Activated naive CD8-positive, alpha-beta T cell treated with anti-CD3 and anti-CD28 coated beads, Interleukin-2, amount 10 ng/mL, durations not matched to agents 7 days and 5 days (primary cell): ENCODE measurements around the gene PLXNB1. TPM values are rescaled to one million over a fixed set of nuclear protein-coding genes. Genes with fewer than 3 reads are reported as not detected.
"Not testable (repeated sequence)": the region's sequence is repeated elsewhere in the genome, so short reads cannot be mapped to it uniquely, and the experiment has no call there.

ENCODE experiments used
- ATAC-seq: fragments of 150-1000 bp; cut with Tn5 transposase; one replicate; pipeline ENCODE4 v1.10.0; 2021; ENCODE audit warnings: low read depth, moderate library complexity
- POLR2A ChIA-PET: fragments of 350-600 bp; sonication (Branson Sonifier 250); formaldehyde crosslinking; loops from one replicate; lab custom pipeline; 2021; ENCODE audit warnings: antibody characterized with exemption; lab: Charles Lee
- DNase-seq: peaks from one replicate; pipeline ENCODE4 v3.0.0; 2021
- H3K27ac Mint-ChIP-seq: one replicate; pipeline ENCODE4 v1.8.0; 2022; ENCODE audit warnings: mild to moderate bottlenecking, mixed read lengths
- H3K27me3 Mint-ChIP-seq: one replicate; pipeline ENCODE4 v1.8.0; 2022; ENCODE audit warnings: mild to moderate bottlenecking, moderate library complexity, mixed read lengths
- H3K36me3 Mint-ChIP-seq: one replicate; pipeline ENCODE4 v1.8.0; 2021; ENCODE audit warnings: mild to moderate bottlenecking, mixed read lengths
- H3K4me1 Mint-ChIP-seq: one replicate; pipeline ENCODE4 v1.8.0; 2021; ENCODE audit warnings: mixed read lengths
- H3K4me3 Mint-ChIP-seq: one replicate; pipeline ENCODE4 v1.8.0; 2022; ENCODE audit warnings: mild to moderate bottlenecking, moderate library complexity, mixed read lengths
- H3K9me3 Mint-ChIP-seq: one replicate; pipeline ENCODE4 v1.8.0; 2021; ENCODE audit warnings: mixed read lengths
- total RNA-seq, 2 experiments: library from RNA; stranded (reverse); gene quantifications; one replicate each; pipeline ENCODE4 v1.2.3, GENCODE V29; 2021

Gene PLXNB1
- total RNA-seq: 1 to 10 TPM; 4.5 to 6.2 TPM

DNA sequence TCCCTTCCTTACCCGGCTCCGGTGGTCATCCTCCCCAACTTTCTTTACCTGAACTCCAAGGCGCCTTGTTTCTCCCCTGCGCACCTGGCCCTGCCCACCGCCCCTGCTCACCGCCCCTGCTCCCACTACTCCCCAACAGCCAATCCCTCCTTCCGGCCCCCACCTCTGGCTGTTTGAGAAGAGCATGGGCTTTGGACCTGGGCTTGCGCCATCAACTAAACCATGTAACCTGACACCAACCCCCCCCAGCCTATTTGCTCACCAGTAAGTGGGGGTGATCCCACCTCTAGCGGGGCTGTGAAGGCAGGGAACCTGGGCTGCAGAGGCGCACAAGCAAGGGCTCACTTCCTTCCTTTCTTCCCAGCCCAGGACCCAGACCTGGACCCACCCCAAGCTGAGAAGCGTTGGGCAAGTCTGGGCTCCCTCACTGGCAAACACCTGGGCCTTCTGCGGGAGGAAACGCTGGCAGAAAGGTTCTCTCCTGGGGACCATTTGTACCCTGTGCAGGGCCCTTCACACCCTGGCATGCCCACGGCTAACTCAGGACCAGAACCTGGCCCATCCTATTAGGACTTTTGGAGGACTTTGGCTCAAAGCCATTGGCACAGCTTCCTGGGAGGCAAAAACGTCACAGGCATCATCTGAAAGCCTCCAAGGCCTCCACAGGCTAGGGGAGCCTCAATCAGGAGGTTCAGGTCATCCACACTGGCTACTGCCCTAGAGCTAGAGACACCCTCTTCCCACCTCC, at the start of gene PLXNB1:
Gene PLXNB1, minus strand, starts transcription at position 127 of the 748 bp plus-strand sequence. CDS start 5,475 bp downstream, outside the sequence.
- no peak for DNase-seq
- POLR2A ChIA-PET: interaction anchor here (0.9 kb wide), 1 partner anchor 10 kb away, joined by 3 read pairs; the partner anchor contains the start of genes CCDC51 and TMA7
- peaks cover 3% of the 10 kb centered on the region for H3K36me3 Mint-ChIP-seq
- H3K4me3 Mint-ChIP-seq: peak within 1 kb of the TSS; percentile 86
- peaks cover 12% of the 10 kb centered on the region for H3K4me1 Mint-ChIP-seq
- H3K9me3 Mint-ChIP-seq: no peaks in the 10 kb centered on the region
- H3K27me3 Mint-ChIP-seq: peaks cover 19% of the 10 kb centered on the region
- no peak for ATAC-seq
- H3K27ac Mint-ChIP-seq: peak within 1 kb of the TSS; percentile 63

- H3K27me3 Mint-ChIP-seq: no peaks in the 10 kb centered on the region
- peaks cover 25% of the 10 kb centered on the region for H3K36me3 Mint-ChIP-seq
- peaks cover 26% of the 10 kb centered on the region for H3K4me1 Mint-ChIP-seq
- POLR2A ChIA-PET: interaction anchor here (0.6 to 3.1 kb wide), 7 partner anchors 9 to 33 kb away, joined by 3 to 16 read pairs (median 10); partner anchors contain the start of genes ATRIP and SHISA5
- no peaks in the 10 kb centered on the region for H3K9me3 Mint-ChIP-seq
- DNase-seq (peak; percentile 75), ATAC-seq (peak; percentile 91)
- H3K27ac Mint-ChIP-seq: peak overlapping the region; percentile 98
- peak overlapping the region; percentile 85 for H3K4me3 Mint-ChIP-seq
Measured at GRCh38 chr3:48478626-48479555, 49.0 kb upstream of the PLXNB1 start.

GRCh38 chr3:48477959-48478520, 48.2 kb upstream of the PLXNB1 start:
- peaks cover 25% of the 10 kb centered on the region for H3K36me3 Mint-ChIP-seq
- POLR2A ChIA-PET: interaction anchor here (2.1 to 3.1 kb wide), 2 partner anchors 12 to 26 kb away, joined by 11 to 16 read pairs; partner anchors contain the start of gene SHISA5
- DNase-seq (no peak), ATAC-seq (no peak)
- H3K27me3 Mint-ChIP-seq: no peaks in the 10 kb centered on the region
- peaks cover 33% of the 10 kb centered on the region for H3K4me1 Mint-ChIP-seq
- H3K4me3 Mint-ChIP-seq: peak overlapping the region; percentile 85
- H3K27ac Mint-ChIP-seq: peak overlapping the region; percentile 98
- no peaks in the 10 kb centered on the region for H3K9me3 Mint-ChIP-seq

DNA sequence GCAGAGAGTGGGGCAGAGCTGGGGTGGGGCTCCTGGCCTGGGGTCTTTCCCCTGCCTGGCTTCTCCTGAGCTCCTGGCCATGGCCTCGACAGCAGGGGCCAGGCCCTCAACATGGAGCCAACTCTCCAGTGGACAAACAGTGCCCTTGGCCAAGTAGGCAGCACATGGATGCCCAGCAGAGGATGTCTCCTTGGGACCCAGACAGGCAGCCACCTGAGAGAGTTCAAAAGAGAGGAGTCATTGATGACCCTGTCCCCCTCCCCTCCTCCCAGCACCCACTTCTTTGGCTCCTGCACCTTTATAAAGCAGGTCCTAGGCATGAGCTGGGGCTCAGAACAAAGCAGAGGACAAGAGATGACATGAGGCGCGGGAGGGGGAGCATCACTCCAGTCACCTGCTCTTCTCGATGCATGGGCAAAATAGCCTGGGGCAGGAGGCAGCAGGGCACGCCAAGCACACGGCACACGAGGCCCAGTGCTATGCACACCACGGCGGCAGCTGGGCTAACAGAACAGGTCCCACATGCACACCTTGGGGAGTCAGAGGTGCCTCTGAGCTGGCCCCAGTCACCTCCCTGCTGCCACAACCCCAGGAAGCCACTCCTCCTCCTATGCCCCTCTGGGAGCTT, 46.7 kb upstream of the PLXNB1 start:
- peaks cover 25% of the 10 kb centered on the region for H3K36me3 Mint-ChIP-seq
- H3K9me3 Mint-ChIP-seq: no peaks in the 10 kb centered on the region
- no peaks in the 10 kb centered on the region for H3K27me3 Mint-ChIP-seq
- H3K27ac Mint-ChIP-seq: peak overlapping the region; percentile 54
- H3K4me3 Mint-ChIP-seq: no peak overlapping the region
- ATAC-seq (no peak), DNase-seq (peak; percentile 29)
- H3K4me1 Mint-ChIP-seq: peaks cover 37% of the 10 kb centered on the region
- POLR2A ChIA-PET: interaction anchor here (0.5 to 3.1 kb wide), 4 partner anchors 10 to 963 kb away, joined by 3 to 16 read pairs (median 4); partner anchors contain the start of gene SHISA5

DNA sequence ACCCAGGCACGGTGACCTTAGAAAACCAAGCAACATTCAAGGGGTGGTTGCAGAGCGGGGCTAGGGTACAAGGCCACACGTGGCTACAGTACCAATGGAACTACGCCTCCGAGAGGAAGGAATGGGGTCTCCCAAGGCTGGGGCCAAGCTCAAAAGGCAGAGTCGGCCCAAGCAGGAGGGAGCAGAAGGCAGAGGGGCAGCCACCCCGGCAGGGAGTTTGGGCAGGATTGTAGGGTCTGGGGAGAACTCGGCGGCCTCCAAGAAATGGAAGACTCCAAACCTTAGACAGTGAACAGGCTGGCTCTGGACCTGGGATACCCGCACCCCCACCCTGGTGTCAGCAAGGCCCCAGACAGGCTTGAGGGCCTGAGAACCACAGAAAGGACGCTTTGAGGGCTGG, 45.3 kb upstream of the PLXNB1 start:
- Mint-ChIP-seq H3K9me3 (no peaks in the 10 kb centered on the region), H3K4me3 (no peak overlapping the region), H3K27me3 (no peaks in the 10 kb centered on the region), H3K4me1 (peaks cover 41% of the 10 kb centered on the region), H3K27ac (peak overlapping the region; percentile 77), H3K36me3 (peaks cover 24% of the 10 kb centered on the region)
- ATAC-seq (no peak), DNase-seq (peak; percentile 23)
- POLR2A ChIA-PET: interaction anchor here (0.7 to 6.5 kb wide), 2 partner anchors 28 to 29 kb away, joined by 3 to 57 read pairs; partner anchors contain the start of gene ATRIP

GRCh38 chr3:48474619-48475018, 44.7 kb upstream of the PLXNB1 start:
- Mint-ChIP-seq H3K27me3 (no peaks in the 10 kb centered on the region), H3K4me3 (peak overlapping the region; percentile 17), H3K27ac (peak overlapping the region; percentile 77), H3K4me1 (peaks cover 42% of the 10 kb centered on the region), H3K36me3 (peaks cover 24% of the 10 kb centered on the region), H3K9me3 (no peaks in the 10 kb centered on the region)
- ATAC-seq (no peak), DNase-seq (peak; percentile 25)
- POLR2A ChIA-PET: interaction anchor here (0.7 to 6.5 kb wide), 4 partner anchors 28 to 35 kb away, joined by 3 to 57 read pairs (median 32); partner anchors contain the start of genes ATRIP, CCDC51 and TMA7

DNA sequence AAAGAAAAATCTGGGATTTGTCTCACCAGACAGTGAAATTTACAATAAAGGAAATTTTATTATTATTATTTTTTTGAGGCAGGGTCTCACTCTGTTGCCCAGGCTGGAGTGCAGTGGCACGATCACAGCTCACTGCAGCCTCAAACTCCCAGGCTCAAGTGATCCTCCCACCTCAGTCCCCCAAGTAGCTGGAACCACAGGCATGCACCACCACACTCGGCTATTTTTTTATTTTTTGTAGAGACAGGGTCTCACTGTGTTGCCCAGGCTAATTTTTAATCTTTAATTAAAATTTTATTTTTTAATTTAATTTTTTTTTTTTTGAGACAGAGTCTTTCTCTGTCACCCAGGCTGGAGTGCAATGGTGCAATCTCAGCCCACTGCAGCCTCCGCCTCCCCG, 44.1 kb upstream of the PLXNB1 start:
- ATAC-seq, H3K4me3 Mint-ChIP-seq, H3K9me3 Mint-ChIP-seq, H3K27me3 Mint-ChIP-seq: not testable (repeated sequence)
- POLR2A ChIA-PET: interaction anchor here (0.7 to 6.5 kb wide), 10 partner anchors 9 to 446 kb away, joined by 3 to 57 read pairs (median 12); partner anchors contain the start of genes ATRIP, CCDC51, PFKFB4 and SHISA5
- peaks cover 44% of the 10 kb centered on the region for H3K4me1 Mint-ChIP-seq
- peaks cover 28% of the 10 kb centered on the region for H3K36me3 Mint-ChIP-seq
- DNase-seq: peak; percentile 10
- peak overlapping the region; percentile 99 for H3K27ac Mint-ChIP-seq

DNA sequence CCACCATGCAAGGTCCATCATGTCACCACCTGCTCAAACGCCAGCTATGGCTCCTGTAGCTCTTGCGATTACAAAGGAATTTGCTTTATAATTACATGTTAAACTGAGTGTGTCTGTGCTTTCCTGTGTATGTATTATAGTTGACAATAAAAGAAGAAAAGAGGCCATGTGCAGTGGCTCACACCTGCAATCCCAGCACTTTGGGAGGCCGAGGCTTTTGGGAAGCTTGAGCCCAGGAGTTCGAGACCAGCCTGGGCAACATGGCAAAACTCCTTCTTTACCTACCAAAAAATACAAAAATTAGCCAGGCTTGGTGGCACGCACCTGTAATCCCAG, 43.7 kb upstream of the PLXNB1 start:
- POLR2A ChIA-PET: interaction anchor here (0.7 to 6.5 kb wide), 11 partner anchors 9 to 446 kb away, joined by 3 to 57 read pairs (median 9); partner anchors contain the start of genes ATRIP, CCDC51, PFKFB4 and SHISA5
- ATAC-seq (no peak), DNase-seq (no peak)
- peaks cover 44% of the 10 kb centered on the region for H3K4me1 Mint-ChIP-seq
- H3K4me3 Mint-ChIP-seq: peak overlapping the region; percentile 88
- no peaks in the 10 kb centered on the region for H3K27me3 Mint-ChIP-seq
- peak overlapping the region; percentile 99 for H3K27ac Mint-ChIP-seq
- peaks cover 29% of the 10 kb centered on the region for H3K36me3 Mint-ChIP-seq
- no peaks in the 10 kb centered on the region for H3K9me3 Mint-ChIP-seq

DNA sequence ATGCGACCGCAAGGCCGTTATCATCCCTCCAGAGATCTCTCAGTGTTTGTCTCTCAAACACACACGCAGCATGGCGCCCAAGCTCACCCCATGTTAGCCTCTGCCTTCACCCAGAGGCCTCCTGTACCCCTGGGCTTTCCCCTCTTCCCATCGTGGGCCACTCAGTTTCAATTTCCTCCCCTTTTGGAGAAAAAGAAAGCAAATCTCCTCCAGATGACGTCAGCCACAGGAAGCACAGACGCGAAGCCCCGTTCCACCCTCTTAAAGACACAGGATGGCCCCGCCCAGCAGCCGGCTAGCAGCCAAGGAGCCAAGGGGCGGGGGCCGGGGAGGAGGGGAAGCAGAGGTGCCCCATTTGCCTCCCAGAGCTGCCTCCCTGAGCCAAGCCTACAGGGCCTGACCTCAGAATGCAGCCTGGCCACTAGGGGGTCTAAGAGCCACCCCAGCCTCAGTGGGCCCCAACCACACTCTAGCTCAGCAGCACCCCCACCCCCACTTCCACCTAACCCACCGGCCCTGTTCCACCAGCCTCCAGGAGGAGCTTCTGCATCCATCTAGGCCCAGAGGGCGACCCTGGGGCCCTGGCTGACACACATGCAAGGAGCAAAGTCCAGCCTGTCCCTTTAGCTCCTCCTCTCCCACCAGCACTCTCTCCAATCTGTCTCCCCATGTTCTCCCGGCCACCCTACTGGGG, 43.2 kb upstream of the PLXNB1 start:
- H3K36me3 Mint-ChIP-seq: peaks cover 29% of the 10 kb centered on the region
- H3K4me1 Mint-ChIP-seq: peaks cover 42% of the 10 kb centered on the region
- ATAC-seq (peak; percentile 87), DNase-seq (peak; percentile 93)
- no peaks in the 10 kb centered on the region for H3K9me3 Mint-ChIP-seq
- H3K4me3 Mint-ChIP-seq: peak overlapping the region; percentile 88
- POLR2A ChIA-PET: interaction anchor here (0.6 to 6.5 kb wide), 15 partner anchors 8 to 534 kb away, joined by 3 to 57 read pairs (median 5); partner anchors contain the start of genes ATRIP, CCDC51, PFKFB4 and SHISA5
- peak overlapping the region; percentile 99 for H3K27ac Mint-ChIP-seq
- no peaks in the 10 kb centered on the region for H3K27me3 Mint-ChIP-seq

- H3K27me3 Mint-ChIP-seq: no peaks in the 10 kb centered on the region
- H3K27ac Mint-ChIP-seq: peak overlapping the region; percentile 99
- peaks cover 30% of the 10 kb centered on the region for H3K36me3 Mint-ChIP-seq
- H3K4me1 Mint-ChIP-seq: peaks cover 42% of the 10 kb centered on the region
- no peaks in the 10 kb centered on the region for H3K9me3 Mint-ChIP-seq
- H3K4me3 Mint-ChIP-seq: peak overlapping the region; percentile 88
- DNase-seq (no peak), ATAC-seq (peak; percentile 43)
- POLR2A ChIA-PET: interaction anchor here (0.6 to 6.5 kb wide), 14 partner anchors 9 to 535 kb away, joined by 3 to 57 read pairs (median 5); partner anchors contain the start of genes ATRIP, CCDC51, PFKFB4 and SHISA5
Measured at GRCh38 chr3:48472673-48472922, 42.7 kb upstream of the PLXNB1 start.

DNA sequence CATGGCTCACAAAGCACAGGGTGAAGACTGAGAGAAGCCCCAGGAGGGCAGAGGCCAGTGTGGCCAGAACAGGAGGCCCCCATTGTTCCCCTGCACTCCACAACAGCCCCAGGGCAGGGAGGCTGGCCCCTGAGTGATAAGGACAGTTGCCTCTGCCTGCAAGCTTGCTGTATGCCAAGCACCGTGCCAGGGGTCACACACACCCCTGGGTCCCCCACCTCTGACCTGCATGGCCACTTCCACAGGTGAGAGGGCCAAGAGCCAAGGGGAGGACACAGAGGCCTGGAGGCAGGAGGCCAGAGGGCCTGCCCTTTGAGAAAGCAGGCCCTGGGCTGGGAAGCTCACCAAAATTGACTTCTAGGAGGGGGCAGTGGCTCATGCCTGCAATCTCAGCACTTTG, 40.4 kb upstream of the PLXNB1 start:
- Mint-ChIP-seq H3K4me1 (peaks cover 48% of the 10 kb centered on the region), H3K27ac (peak overlapping the region; percentile 99), H3K4me3 (peak overlapping the region; percentile 73), H3K27me3 (no peaks in the 10 kb centered on the region), H3K36me3 (peaks cover 37% of the 10 kb centered on the region), H3K9me3 (no peaks in the 10 kb centered on the region)
- DNase-seq: peak; percentile 30
- POLR2A ChIA-PET: interaction anchor here (1.1 to 6.5 kb wide), 5 partner anchors 9 to 34 kb away, joined by 3 to 57 read pairs (median 10); partner anchors contain the start of genes ATRIP, CCDC51, SHISA5 and TMA7
- no peak for ATAC-seq
